Body of pancreas (tissue), 4 donors: ENCODE data around the gene NCAN. TPM values are rescaled to one million over a fixed set of nuclear protein-coding genes. Genes with fewer than 3 reads are reported as not detected.

Source experiments
- ATAC-seq: fragments of 150-250 bp; one replicate; pipeline ENCODE4 v1.9.1; 2016
- DNase-seq, 4 donors: peaks; one replicate each; pipeline ENCODE4 v3.0.0-alpha.2; 2019
- H3K27ac ChIP-seq, 4 donors: fragments of 200-600 bp; sonication (generic); 1 replicate in 3 of 4; 2 replicates in 1 of 4; pipeline versions ENCODE4 v1.5.1 to v1.6.1; 2016 to 2019; ENCODE audit warnings: mild to moderate bottlenecking in 1 of 4, mixed read lengths in 1 of 4, moderate library complexity in 1 of 4
- H3K27me3 ChIP-seq, 2 donors: fragments of 200-600 bp; sonication (generic); one replicate each; pipeline ENCODE4 v1.6.0; 2016; ENCODE audit warnings: mild to moderate bottlenecking in 1 of 2
- H3K36me3 ChIP-seq, 2 donors: fragments of 200-600 bp; sonication (generic); replicated peaks in 1 of 2; 2 replicates each; pipeline ENCODE4 v1.5.1; 2016; ENCODE audit warnings: low read depth in 2 of 2; ENCODE audit not compliant: insufficient read depth in 1 of 2
- H3K4me1 ChIP-seq: fragments of 200-600 bp; sonication (generic); one replicate; pipeline ENCODE4 v1.6.0; 2016
- H3K4me3 ChIP-seq, 2 donors: fragments of 200-600 bp; sonication (generic); 1 replicate in 1 of 2; 2 replicates in 1 of 2; pipeline ENCODE4 v1.5.1; 2016 to 2019
- H3K9me3 ChIP-seq, 3 donors: fragments of 200-600 bp; sonication (generic); 1 replicate in 2 of 3; 2 replicates in 1 of 3; pipeline ENCODE4 v1.5.1; 2016
- POLR2A ChIP-seq, 3 donors: fragments of 450-650 bp; IDR thresholded peaks; one replicate each; pipeline ENCODE4 v1.6.1; 2016; ENCODE audit warnings: antibody characterized with exemption in 3 of 3, mild to moderate bottlenecking in 2 of 3
- WGBS, 2 donors: methylation state at CpG; one replicate each; pipeline ENCODE4 v1.1.5; 2017; 5-methylcytosine and 5-hydroxymethylcytosine counted together
- intact Hi-C: fragments of 100-400 bp; cut with DNase I; formaldehyde crosslinking; loops from one replicate; pipeline ENCODE4 v1.15.1; 2023
- total RNA-seq, 2 donors: library from RNA; depleted of rRNA; stranded (reverse); fragments of >200 nt; gene quantifications; one replicate each; pipeline ENCODE4 v1.1.0, GENCODE V29; 2016
- TF ChIP-seq, protein P1 (sequence below), 7 experiments: fragments of 450-650 bp in 4 of 7; fragments of 200-600 bp in 3 of 7; sonication (generic) in 3 of 7; IDR thresholded peaks; one replicate each; pipeline ENCODE4 v1.5.1; 2016 to 2019; ENCODE audit warnings: antibody characterized with exemption in 7 of 7

NCAN gene
- total RNA-seq, 2 donors from 2014 or later = not detected

DNA sequence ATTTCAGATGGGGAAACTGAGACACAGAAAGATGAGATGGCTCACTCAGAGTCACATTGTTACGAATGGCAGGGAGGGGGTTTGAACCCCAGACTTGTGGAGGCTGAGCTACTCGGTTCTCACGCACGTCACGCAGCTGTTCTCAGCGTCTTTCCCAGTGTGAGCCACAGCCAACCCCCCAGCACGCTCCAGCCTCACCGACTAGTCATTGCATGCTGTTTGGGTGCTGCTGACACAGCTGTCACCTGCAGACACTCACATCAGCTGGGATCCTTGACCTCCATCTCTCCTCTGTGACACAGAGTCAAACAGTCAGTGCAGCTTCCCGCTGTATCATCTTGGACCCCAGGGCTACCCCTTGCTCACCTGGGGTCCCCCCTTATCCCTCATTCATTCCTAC is 2.4 kb upstream of the NCAN start:
- intact Hi-C loops = no loop called here
- 32 to 42% methylated on average over 3 to 9 of the region's 9 CpGs for WGBS, 2 donors
- Histone ChIP-seq H3K4me3 (no peak overlapping the region), H3K27ac (no peak overlapping the region), H3K27me3 (peaks cover 0 to 4% of the 10 kb centered on the region in 2 donors), H3K4me1 (no peaks in the 10 kb centered on the region), H3K9me3 (no peaks in the 10 kb centered on the region), H3K36me3 (no peaks in the 10 kb centered on the region)
- no peak for TF ChIP-seq POLR2A (IDR thresholded peaks at IDR 0.05)
- TF ChIP-seq, protein P1, sequence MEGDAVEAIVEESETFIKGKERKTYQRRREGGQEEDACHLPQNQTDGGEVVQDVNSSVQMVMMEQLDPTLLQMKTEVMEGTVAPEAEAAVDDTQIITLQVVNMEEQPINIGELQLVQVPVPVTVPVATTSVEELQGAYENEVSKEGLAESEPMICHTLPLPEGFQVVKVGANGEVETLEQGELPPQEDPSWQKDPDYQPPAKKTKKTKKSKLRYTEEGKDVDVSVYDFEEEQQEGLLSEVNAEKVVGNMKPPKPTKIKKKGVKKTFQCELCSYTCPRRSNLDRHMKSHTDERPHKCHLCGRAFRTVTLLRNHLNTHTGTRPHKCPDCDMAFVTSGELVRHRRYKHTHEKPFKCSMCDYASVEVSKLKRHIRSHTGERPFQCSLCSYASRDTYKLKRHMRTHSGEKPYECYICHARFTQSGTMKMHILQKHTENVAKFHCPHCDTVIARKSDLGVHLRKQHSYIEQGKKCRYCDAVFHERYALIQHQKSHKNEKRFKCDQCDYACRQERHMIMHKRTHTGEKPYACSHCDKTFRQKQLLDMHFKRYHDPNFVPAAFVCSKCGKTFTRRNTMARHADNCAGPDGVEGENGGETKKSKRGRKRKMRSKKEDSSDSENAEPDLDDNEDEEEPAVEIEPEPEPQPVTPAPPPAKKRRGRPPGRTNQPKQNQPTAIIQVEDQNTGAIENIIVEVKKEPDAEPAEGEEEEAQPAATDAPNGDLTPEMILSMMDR (IDR thresholded peaks at IDR 0.05) = no peak
- ATAC-seq (no peak), DNase-seq (no peak)

DNA sequence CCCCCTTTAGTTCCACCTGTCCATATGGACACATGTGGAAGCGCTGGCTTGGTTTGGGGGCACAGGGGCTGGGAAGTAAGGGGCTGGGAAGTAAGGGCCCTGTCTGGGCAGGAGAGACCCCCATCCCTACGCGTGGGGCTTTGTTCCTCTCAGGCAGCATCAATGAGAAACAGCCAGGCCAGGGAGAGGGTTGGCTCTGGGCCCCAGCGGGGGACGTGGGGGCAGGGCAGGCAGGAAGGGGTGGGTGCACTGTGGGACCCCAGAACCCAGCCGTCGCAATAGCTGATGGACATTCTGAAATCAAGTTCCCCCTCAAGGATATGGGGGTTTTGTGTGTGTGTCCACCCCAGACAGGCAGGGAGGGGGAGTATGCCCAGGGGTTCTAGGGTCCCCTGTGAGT is 1.2 kb downstream of the NCAN start:
- no peak for TF ChIP-seq POLR2A (IDR thresholded peaks at IDR 0.05)
- TF ChIP-seq, protein P1 (IDR thresholded peaks at IDR 0.05) = no peak
- WGBS, 2 donors = 5 to 9% methylated on average over 6 to 7 of the region's 7 CpGs
- Histone ChIP-seq H3K9me3 (no peaks in the 10 kb centered on the region), H3K36me3 (no peaks in the 10 kb centered on the region), H3K4me3 (no peak overlapping the region), H3K27ac (no peak overlapping the region), H3K4me1 (no peaks in the 10 kb centered on the region), H3K27me3 (peaks cover 0 to 4% of the 10 kb centered on the region in 2 donors)
- ATAC-seq = no peak
- DNase-seq = no peak
- intact Hi-C loops = no loop called here

DNA sequence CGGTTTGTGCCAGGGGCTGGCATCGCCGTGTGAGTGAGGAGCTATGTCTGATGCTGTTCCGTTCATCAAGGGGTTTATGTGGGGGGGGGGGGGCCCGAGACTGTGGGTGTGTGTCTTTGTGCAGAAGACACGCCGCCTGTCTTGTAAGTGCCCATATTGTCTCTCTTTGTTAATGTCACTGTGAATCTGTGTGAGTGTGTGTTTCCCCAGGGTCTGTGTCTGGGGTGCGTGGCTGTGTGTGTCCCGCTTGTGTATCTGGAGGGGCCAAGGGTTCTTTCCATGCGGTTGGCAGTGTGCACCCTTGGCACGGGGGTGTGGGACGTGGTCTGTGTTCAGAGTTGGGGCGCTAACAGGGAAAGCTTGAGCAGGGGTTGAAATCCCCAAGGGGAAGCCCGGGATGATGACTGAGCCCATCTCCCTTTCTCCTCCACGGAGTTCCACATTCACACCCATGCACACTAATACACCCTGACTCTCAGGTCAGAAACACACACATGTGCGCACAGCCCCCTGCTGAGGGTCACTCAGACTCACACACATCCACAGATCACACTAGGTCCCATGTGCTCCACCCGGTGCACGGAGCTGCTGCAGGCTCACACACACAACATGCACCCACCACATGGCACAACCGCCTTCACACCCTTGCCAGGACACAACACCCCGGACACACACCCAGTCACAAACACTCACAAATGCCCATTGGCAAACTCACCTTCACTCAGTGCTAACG is 1.8 kb downstream of the NCAN start:
- DNase-seq (no peak), ATAC-seq (no peak)
- Histone ChIP-seq H3K4me3 (no peak overlapping the region), H3K4me1 (no peaks in the 10 kb centered on the region), H3K36me3 (no peaks in the 10 kb centered on the region), H3K27me3 (peaks cover 0 to 4% of the 10 kb centered on the region in 2 donors), H3K27ac (no peak overlapping the region), H3K9me3 (no peaks in the 10 kb centered on the region)
- intact Hi-C loops = no loop called here
- WGBS, 2 donors = 34 to 52% methylated on average over 12 to 20 of the region's 21 CpGs
- TF ChIP-seq, protein P1 (IDR thresholded peaks at IDR 0.05) = no peak
- TF ChIP-seq POLR2A (IDR thresholded peaks at IDR 0.05) = no peak

DNA sequence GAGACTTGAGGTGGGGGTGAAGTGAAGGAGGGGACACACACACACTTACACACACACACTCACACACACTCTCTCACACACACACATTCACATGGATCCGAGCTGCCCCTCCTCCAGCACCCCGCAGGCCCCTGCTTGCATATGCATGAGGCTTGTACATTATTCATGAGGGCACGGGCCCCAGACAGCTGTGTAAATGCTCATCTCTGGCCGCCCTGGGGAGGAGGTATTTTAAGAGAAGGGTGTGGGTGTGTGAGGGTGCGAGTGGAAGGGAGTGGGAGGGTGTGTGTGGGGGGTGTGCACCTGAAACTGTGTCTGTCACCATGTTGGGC is 2.4 kb downstream of the NCAN start:
- no peak for DNase-seq
- peaks cover 0 to 4% of the 10 kb centered on the region in 2 donors for H3K27me3 ChIP-seq
- no peak overlapping the region for H3K27ac ChIP-seq
- no peaks in the 10 kb centered on the region for H3K36me3 ChIP-seq
- ATAC-seq = no peak
- intact Hi-C loops = no loop called here
- no peaks in the 10 kb centered on the region for H3K9me3 ChIP-seq
- H3K4me3 ChIP-seq = no peak overlapping the region
- no peak for TF ChIP-seq POLR2A (IDR thresholded peaks at IDR 0.05)
- TF ChIP-seq, protein P1 (IDR thresholded peaks at IDR 0.05) = no peak
- WGBS, 2 donors = 5 to 14% methylated on average over 5 of the region's 5 CpGs
- H3K4me1 ChIP-seq = no peaks in the 10 kb centered on the region

DNA sequence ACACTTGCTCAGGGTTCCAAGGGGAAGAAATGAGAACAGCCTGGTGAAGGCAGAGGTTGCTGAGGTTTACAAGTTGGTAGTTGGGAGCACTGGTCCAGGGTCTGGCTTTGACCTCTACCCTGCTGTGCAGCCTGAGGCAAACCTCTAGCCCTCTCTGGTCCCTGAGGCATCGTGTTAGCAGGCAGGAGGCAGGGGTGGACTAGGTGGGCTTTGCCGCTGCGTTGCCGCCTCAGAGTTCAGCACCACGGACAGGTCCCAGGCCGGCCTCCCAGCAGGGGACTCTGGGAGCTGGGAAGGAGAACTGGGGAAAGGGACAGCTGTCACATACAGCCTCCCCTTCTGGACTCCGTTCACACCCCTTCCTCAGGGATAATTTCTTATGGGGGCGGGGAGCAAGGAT is 3.1 kb downstream of the NCAN start:
- H3K9me3 ChIP-seq = no peaks in the 10 kb centered on the region
- H3K4me3 ChIP-seq = no peak overlapping the region
- 0 to 2% methylated on average over 2 to 8 of the region's 8 CpGs for WGBS, 2 donors
- DNase-seq = peak in 3 of 4 donors; percentile 31 to 43 (median 33)
- peaks cover 0 to 4% of the 10 kb centered on the region in 2 donors for H3K27me3 ChIP-seq
- intact Hi-C loops = no loop called here
- no peak overlapping the region for H3K27ac ChIP-seq
- no peak for TF ChIP-seq POLR2A (IDR thresholded peaks at IDR 0.05)
- TF ChIP-seq, protein P1 (IDR thresholded peaks at IDR 0.05) = no peak
- ATAC-seq = no peak
- H3K36me3 ChIP-seq = no peaks in the 10 kb centered on the region
- H3K4me1 ChIP-seq = no peaks in the 10 kb centered on the region
